H9 (cell line): ENCODE data around the gene ADTRP. TPM values are rescaled to one million over a fixed set of nuclear protein-coding genes. Genes with fewer than 3 reads are reported as not detected.

Source experiments
- DNase-seq: peaks from one replicate; pipeline ENCODE4 v3.0.0-alpha.2; 2017
- H2AFZ ChIP-seq: one replicate; pipeline ENCODE4 v1.6.1; 2013; ENCODE audit warnings: mild to moderate bottlenecking, low read length, control low read depth, moderate library complexity
- H2AK5ac ChIP-seq: 2 replicates; pipeline ENCODE4 v1.6.1; 2013; ENCODE audit warnings: low read length, control low read depth, mixed read lengths; ENCODE audit not compliant: insufficient read length
- H2BK120ac ChIP-seq: one replicate; pipeline ENCODE4 v1.6.1; 2013; ENCODE audit warnings: low read depth, mild to moderate bottlenecking, low read length, control low read depth, inconsistent platforms; ENCODE audit not compliant: poor library complexity, severe bottlenecking
- H2BK12ac ChIP-seq: 2 replicates; pipeline ENCODE4 v1.6.1; 2013; ENCODE audit warnings: low read length, control low read depth, mixed read lengths, low read depth; ENCODE audit not compliant: insufficient read length
- H2BK15ac ChIP-seq: 2 replicates; pipeline ENCODE4 v1.6.1; 2013; ENCODE audit warnings: low read depth, low read length, control low read depth
- H2BK20ac ChIP-seq: one replicate; pipeline ENCODE4 v1.6.1; 2013; ENCODE audit warnings: low read depth, mild to moderate bottlenecking, low read length, control low read depth, inconsistent platforms; ENCODE audit not compliant: poor library complexity, severe bottlenecking
- H2BK5ac ChIP-seq: 2 replicates; pipeline ENCODE4 v1.6.1; 2013; ENCODE audit warnings: low read length, control low read depth, mixed read lengths; ENCODE audit not compliant: insufficient read length
- H3K14ac ChIP-seq: 2 replicates; pipeline ENCODE4 v1.6.1; 2013; ENCODE audit warnings: low read length, control low read depth; ENCODE audit not compliant: insufficient read depth
- H3K18ac ChIP-seq: 2 replicates; pipeline ENCODE4 v1.6.1; 2013; ENCODE audit warnings: low read depth, mild to moderate bottlenecking, mixed read lengths, low read length, control low read depth; ENCODE audit not compliant: insufficient read length
- H3K23ac ChIP-seq: 2 replicates; pipeline ENCODE4 v1.6.1; 2013; ENCODE audit warnings: low read length, control low read depth, mixed read lengths, low read depth; ENCODE audit not compliant: insufficient read length
- H3K23me2 ChIP-seq: 2 replicates; pipeline ENCODE4 v1.6.1; 2013; ENCODE audit warnings: low read depth, mild to moderate bottlenecking, mixed read lengths, low read length, control low read depth; ENCODE audit not compliant: insufficient read length, poor library complexity, severe bottlenecking
- H3K27ac ChIP-seq: 2 replicates; pipeline ENCODE4 v1.5.1; 2013; ENCODE audit warnings: low read length, control low read depth, mixed read lengths, low read depth; ENCODE audit not compliant: insufficient read length
- H3K27me3 ChIP-seq: 2 replicates; pipeline ENCODE4 v1.6.1; 2013; ENCODE audit warnings: low read length, control low read depth, inconsistent platforms; ENCODE audit not compliant: insufficient read depth
- H3K4ac ChIP-seq: 2 replicates; pipeline ENCODE4 v1.6.1; 2013; ENCODE audit warnings: low read depth, mild to moderate bottlenecking, control low read depth, inconsistent platforms, low read length, moderate library complexity
- H3K4me1 ChIP-seq: 2 replicates; pipeline ENCODE4 v1.6.1; 2013; ENCODE audit warnings: low read length, control low read depth, inconsistent platforms; ENCODE audit not compliant: insufficient read depth
- H3K4me2 ChIP-seq: 2 replicates; pipeline ENCODE4 v1.6.1; 2013; ENCODE audit warnings: low read length, control low read depth, mixed read lengths; ENCODE audit not compliant: insufficient read length, insufficient read depth
- H3K56ac ChIP-seq: 2 replicates; pipeline ENCODE4 v1.6.1; 2013; ENCODE audit warnings: low read depth, mild to moderate bottlenecking, mixed read lengths, low read length, control low read depth; ENCODE audit not compliant: insufficient read length
- H3K79me1 ChIP-seq: 2 replicates; pipeline ENCODE4 v1.6.1; 2013; ENCODE audit warnings: low read depth, mild to moderate bottlenecking, moderate library complexity, low read length, control low read depth, inconsistent platforms; ENCODE audit not compliant: insufficient read depth, poor library complexity, severe bottlenecking
- H3K79me2 ChIP-seq: 2 replicates; pipeline ENCODE4 v1.6.1; 2013; ENCODE audit warnings: low read length, control low read depth, inconsistent platforms; ENCODE audit not compliant: insufficient read depth
- H3K9ac ChIP-seq: 2 replicates; pipeline ENCODE4 v1.6.1; 2013; ENCODE audit warnings: low read length, control low read depth, mixed read lengths; ENCODE audit not compliant: insufficient read length; ENCODE audit errors: extremely low read depth
- H3K9me3 ChIP-seq: one replicate; pipeline ENCODE4 v1.6.1; 2013; ENCODE audit warnings: low read depth, low read length, inconsistent platforms; ENCODE audit not compliant: control insufficient read depth
- H3T11ph ChIP-seq: one replicate; pipeline ENCODE4 v1.6.1; 2013; ENCODE audit warnings: mild to moderate bottlenecking, low read length, control low read depth, inconsistent platforms
- H4K20me1 ChIP-seq: one replicate; pipeline ENCODE4 v1.6.1; 2013; ENCODE audit not compliant: control insufficient read depth, insufficient read length, insufficient read depth
- H4K5ac ChIP-seq: 2 replicates; pipeline ENCODE4 v1.6.1; 2013; ENCODE audit warnings: low read depth, mild to moderate bottlenecking, mixed read lengths, low read length, control low read depth; ENCODE audit not compliant: insufficient read length
- H4K8ac ChIP-seq: replicated peaks from 2 replicates; pipeline ENCODE4 v1.6.1; 2013; ENCODE audit warnings: low read length, control low read depth, mixed read lengths, low read depth; ENCODE audit not compliant: insufficient read length
- H4K91ac ChIP-seq: 2 replicates; pipeline ENCODE4 v1.6.1; 2013; ENCODE audit warnings: low read depth, mild to moderate bottlenecking, moderate library complexity, mixed read lengths, low read length, control low read depth; ENCODE audit not compliant: insufficient read length
- H3K27ac Mint-ChIP-seq, 3 experiments: 2 replicates in 2 of 3; 3 replicates in 1 of 3; pipeline ENCODE4 v1.8.0; 2020 to 2021; ENCODE audit warnings: mixed read lengths in 3 of 3, mild to moderate bottlenecking in 1 of 3, moderate library complexity in 1 of 3
- H3K27me3 Mint-ChIP-seq: 2 replicates; pipeline ENCODE4 v1.8.0; 2021; ENCODE audit warnings: low read depth, mild to moderate bottlenecking, moderate library complexity, mixed read lengths
- H3K36me3 Mint-ChIP-seq, 3 experiments: 2 replicates in 2 of 3; 3 replicates in 1 of 3; pipeline ENCODE4 v1.8.0; 2020 to 2021; ENCODE audit warnings: low read depth in 3 of 3, mixed read lengths in 3 of 3; ENCODE audit not compliant: insufficient read depth in 1 of 3
- H3K4me1 Mint-ChIP-seq, 2 experiments: 2 replicates each; pipeline ENCODE4 v1.8.0; 2020; ENCODE audit warnings: mixed read lengths in 2 of 2
- H3K4me3 Mint-ChIP-seq, 2 experiments: 2 replicates in 1 of 2; 3 replicates in 1 of 2; pipeline ENCODE4 v1.8.0; 2020 to 2021; ENCODE audit warnings: mild to moderate bottlenecking in 2 of 2, mixed read lengths in 2 of 2, moderate library complexity in 1 of 2
- H3K9me3 Mint-ChIP-seq, 2 experiments: 2 replicates in 1 of 2; 3 replicates in 1 of 2; pipeline ENCODE4 v1.8.0; 2020; ENCODE audit warnings: mild to moderate bottlenecking in 2 of 2, mixed read lengths in 2 of 2, moderate library complexity in 1 of 2
- WGBS: extraction: QIAGEN DNeasy Blood & Tissue Kit; methylation state at CpG from one replicate; pipeline ENCODE4 v1.1.7; 2013; ENCODE audit warnings: missing lambda C conversion rate, low lambda C conversion rate, mixed read lengths; ENCODE audit not compliant: insufficient read length; ENCODE audit errors: extremely low coverage; 5-methylcytosine and 5-hydroxymethylcytosine counted together
- total RNA-seq: library from RNA; stranded (reverse); gene quantifications from 2 replicates; pipeline ENCODE4 v1.2.1, GENCODE V29; 2021
- TF ChIP-seq, protein P1 (sequence below): fragments of 200-600 bp; sonication (generic); conservative IDR thresholded peaks from 3 replicates; pipeline ENCODE4 v1.8.0; 2021; ENCODE audit warnings: antibody characterized with exemption, mild to moderate bottlenecking

ADTRP gene
- total RNA-seq, 1 experiment from 2014 or later, result not detected

DNA sequence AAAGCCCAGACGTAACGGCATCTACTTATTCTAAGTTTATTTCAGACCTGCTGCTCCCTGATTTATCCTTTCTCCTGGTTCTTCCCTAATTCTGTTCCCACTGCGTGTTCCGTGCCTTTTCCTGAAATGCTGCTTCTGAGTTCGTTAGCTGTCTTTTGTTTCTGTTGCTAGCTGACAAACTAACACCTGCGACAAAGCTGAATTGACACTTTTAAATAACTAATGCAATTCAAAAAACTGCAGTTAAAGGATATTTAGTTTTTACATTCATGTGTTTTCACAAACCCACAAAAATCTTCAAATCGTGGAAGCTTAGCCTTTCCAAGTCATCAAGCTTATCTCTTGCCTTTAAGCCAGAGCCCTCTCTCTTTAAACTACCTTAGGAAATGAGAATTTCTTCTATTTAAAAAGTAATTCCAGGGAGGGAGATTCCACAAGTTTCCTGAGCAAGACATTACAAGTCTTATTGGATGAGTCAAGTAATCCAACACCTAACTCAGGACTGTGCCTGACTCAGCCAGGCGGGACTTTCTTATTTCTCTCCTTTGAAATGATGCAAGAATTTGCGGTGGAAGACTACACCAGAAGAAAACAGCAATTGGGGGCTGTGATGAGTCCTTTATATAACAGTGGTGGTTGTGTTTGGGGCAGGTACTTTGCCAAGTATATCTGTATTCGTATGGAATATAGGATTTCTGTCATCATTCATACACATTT, 6.3 kb downstream of the ADTRP start:
- Histone ChIP-seq H4K20me1 (no peaks in the 10 kb centered on the region), H3K56ac (no peak overlapping the region), H3K79me1 (no peaks in the 10 kb centered on the region), H2BK120ac (no peak overlapping the region), H3K79me2 (no peaks in the 10 kb centered on the region), H2BK20ac (no peak overlapping the region), H4K5ac (no peak overlapping the region), H3K27ac (no peak overlapping the region), H3T11ph (no peak overlapping the region), H2AK5ac (no peak overlapping the region), H3K27me3 (no peaks in the 10 kb centered on the region; the same call in 1 of the 2 replicates), H4K91ac (no peak overlapping the region), H2AFZ (no peak overlapping the region), H3K4ac (no peak overlapping the region), H2BK12ac (no peak overlapping the region), H3K4me2 (no peak overlapping the region), H3K9ac (no peak overlapping the region), H3K18ac (no peak overlapping the region), H3K23me2 (no peaks in the 10 kb centered on the region), H4K8ac (no peak overlapping the region), H3K23ac (no peak overlapping the region), H3K9me3 (no peaks in the 10 kb centered on the region), H2BK5ac (no peak overlapping the region), H3K14ac (no peak overlapping the region), H2BK15ac (no peak overlapping the region), H3K4me1 (peaks cover 6% of the 10 kb centered on the region)
- Mint-ChIP-seq H3K9me3 (no peaks in the 10 kb centered on the region; a peak in 1 of 5 replicates), H3K4me3 (no peak overlapping the region), H3K27ac (no peak overlapping the region), H3K36me3 (peaks cover 0 to 1% (median 0%) of the 10 kb centered on the region in 3 experiments; a peak in 2 of 7 replicates), H3K27me3 (peaks cover 1% of the 10 kb centered on the region; the same call in 1 of the 2 replicates), H3K4me1 (peaks cover 37 to 42% of the 10 kb centered on the region in 2 experiments)
- no peak for DNase-seq
- TF ChIP-seq, protein P1, sequence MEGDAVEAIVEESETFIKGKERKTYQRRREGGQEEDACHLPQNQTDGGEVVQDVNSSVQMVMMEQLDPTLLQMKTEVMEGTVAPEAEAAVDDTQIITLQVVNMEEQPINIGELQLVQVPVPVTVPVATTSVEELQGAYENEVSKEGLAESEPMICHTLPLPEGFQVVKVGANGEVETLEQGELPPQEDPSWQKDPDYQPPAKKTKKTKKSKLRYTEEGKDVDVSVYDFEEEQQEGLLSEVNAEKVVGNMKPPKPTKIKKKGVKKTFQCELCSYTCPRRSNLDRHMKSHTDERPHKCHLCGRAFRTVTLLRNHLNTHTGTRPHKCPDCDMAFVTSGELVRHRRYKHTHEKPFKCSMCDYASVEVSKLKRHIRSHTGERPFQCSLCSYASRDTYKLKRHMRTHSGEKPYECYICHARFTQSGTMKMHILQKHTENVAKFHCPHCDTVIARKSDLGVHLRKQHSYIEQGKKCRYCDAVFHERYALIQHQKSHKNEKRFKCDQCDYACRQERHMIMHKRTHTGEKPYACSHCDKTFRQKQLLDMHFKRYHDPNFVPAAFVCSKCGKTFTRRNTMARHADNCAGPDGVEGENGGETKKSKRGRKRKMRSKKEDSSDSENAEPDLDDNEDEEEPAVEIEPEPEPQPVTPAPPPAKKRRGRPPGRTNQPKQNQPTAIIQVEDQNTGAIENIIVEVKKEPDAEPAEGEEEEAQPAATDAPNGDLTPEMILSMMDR, result no peak
- no CpG with 5 or more reads among the region's 10 CpGs for WGBS
